NT2/D1 (cell line): ENCODE data around the gene PLA2R1.

Source experiments
- DNase-seq: peaks from one replicate; pipeline ENCODE4 v3.0.0-alpha.2; 2011; ENCODE audit warnings: low read depth, low spot score
- H3K27me3 ChIP-seq: 2 replicates; pipeline ENCODE4 v1.6.0; 2011; ENCODE audit warnings: mild to moderate bottlenecking; ENCODE audit not compliant: insufficient read length, insufficient read depth
- H3K36me3 ChIP-seq: 2 replicates; pipeline ENCODE4 v1.6.1; 2011; ENCODE audit warnings: mild to moderate bottlenecking, low read length, mixed read lengths; ENCODE audit not compliant: insufficient read depth, insufficient read length
- H3K4me1 ChIP-seq: 2 replicates; pipeline ENCODE4 v1.5.1; 2011; ENCODE audit not compliant: insufficient read depth, insufficient read length
- H3K4me3 ChIP-seq: 2 replicates; pipeline ENCODE4 v1.5.1; 2011; ENCODE audit warnings: low read depth; ENCODE audit not compliant: insufficient read length
- H3K9ac ChIP-seq: 2 replicates; pipeline ENCODE4 v1.6.0; 2011; ENCODE audit warnings: low read depth; ENCODE audit not compliant: insufficient read length
- H3K9me3 ChIP-seq: 2 replicates; pipeline ENCODE4 v1.5.1; 2011; ENCODE audit warnings: mild to moderate bottlenecking, low read length; ENCODE audit not compliant: insufficient read depth
- SUZ12 ChIP-seq: IDR thresholded peaks from 2 replicates; pipeline ENCODE4 v1.6.1; 2011; ENCODE audit not compliant: insufficient read length, insufficient read depth; ENCODE audit errors: extremely low read depth
- YY1 ChIP-seq: IDR thresholded peaks from 2 replicates; pipeline ENCODE4 v1.6.1; 2011; ENCODE audit not compliant: insufficient read length, insufficient read depth
- ZNF274 ChIP-seq: IDR thresholded peaks from 2 replicates; pipeline ENCODE4 v1.6.1; 2011; ENCODE audit warnings: mild to moderate bottlenecking, low read depth, low read length

The PLA2R1 gene

DNA sequence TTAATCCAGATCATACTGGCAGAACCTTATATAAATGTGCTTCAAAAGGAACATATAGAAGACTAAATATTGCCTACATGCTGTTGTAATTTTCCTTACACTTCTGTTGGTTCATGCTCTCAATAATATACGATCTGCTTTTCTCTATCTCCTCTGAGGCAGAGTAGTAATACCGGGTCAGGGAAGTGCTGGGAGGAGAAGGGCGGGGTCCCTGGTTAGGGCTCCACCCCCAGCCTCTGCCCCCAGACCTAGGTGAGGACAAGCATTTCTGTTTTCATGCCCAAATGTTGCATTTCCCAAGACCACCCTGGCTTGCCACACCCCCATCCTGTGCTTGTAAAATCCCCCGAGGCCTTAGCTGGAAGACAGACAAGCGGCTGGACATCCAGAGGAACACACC is 55.3 kb downstream of the PLA2R1 start:
- DNase-seq, result no peak
- no peaks in the 10 kb centered on the region for H3K9me3 ChIP-seq
- no peak overlapping the region for H3K9ac ChIP-seq
- TF ChIP-seq SUZ12, result no peak
- TF ChIP-seq YY1, result no peak
- TF ChIP-seq ZNF274, result no peak
- no peaks in the 10 kb centered on the region for H3K4me1 ChIP-seq
- no peak overlapping the region for H3K4me3 ChIP-seq
- H3K27me3 ChIP-seq, result no peaks in the 10 kb centered on the region
- H3K36me3 ChIP-seq, result no peaks in the 10 kb centered on the region

- Histone ChIP-seq H3K9me3 (no peaks in the 10 kb centered on the region), H3K27me3 (no peaks in the 10 kb centered on the region), H3K4me1 (no peaks in the 10 kb centered on the region), H3K9ac (no peak overlapping the region), H3K4me3 (no peak overlapping the region), H3K36me3 (no peaks in the 10 kb centered on the region)
- TF ChIP-seq ZNF274 (no peak), YY1 (no peak), SUZ12 (no peak)
- DNase-seq, result no peak
These were observed 55.9 kb downstream of the PLA2R1 start for GRCh38 chr2:160006475-160006874.

GRCh38 chr2:160005908-160006307 is 56.5 kb downstream of the PLA2R1 start:
- H3K9ac ChIP-seq, result no peak overlapping the region
- DNase-seq, result no peak
- no peaks in the 10 kb centered on the region for H3K36me3 ChIP-seq
- H3K9me3 ChIP-seq, result 0 out of 2 replicates have a peak, but pooled peaks cover 3% of the 10 kb centered on the region
- TF ChIP-seq ZNF274 (no peak), SUZ12 (no peak), YY1 (no peak)
- no peaks in the 10 kb centered on the region for H3K27me3 ChIP-seq
- no peak overlapping the region for H3K4me3 ChIP-seq
- H3K4me1 ChIP-seq, result no peaks in the 10 kb centered on the region

DNA sequence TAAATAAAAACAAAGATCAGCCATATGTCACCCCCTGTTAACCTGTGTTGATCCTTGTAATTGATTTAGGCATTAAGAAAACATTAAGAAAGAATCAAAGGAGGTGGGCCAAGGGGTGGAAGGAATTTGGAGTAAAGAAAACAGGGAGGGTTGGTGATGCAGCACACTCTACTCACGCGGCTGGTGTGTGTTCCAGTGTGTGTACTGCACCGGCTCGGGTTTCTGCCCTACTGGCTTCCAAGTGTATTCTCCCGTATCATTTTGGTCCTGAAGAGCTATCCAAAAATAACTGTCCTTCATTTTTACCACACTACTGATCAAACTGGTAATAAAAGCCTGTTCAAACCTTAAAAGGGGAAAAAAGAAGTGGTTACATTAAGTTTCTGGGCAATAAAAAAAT is 56.9 kb downstream of the PLA2R1 start:
- H3K9me3 ChIP-seq, result 0 out of 2 replicates have a peak, but pooled peaks cover 5% of the 10 kb centered on the region
- DNase-seq, result no peak
- H3K4me1 ChIP-seq, result no peaks in the 10 kb centered on the region
- H3K27me3 ChIP-seq, result no peaks in the 10 kb centered on the region
- no peak for TF ChIP-seq ZNF274
- no peaks in the 10 kb centered on the region for H3K36me3 ChIP-seq
- no peak overlapping the region for H3K9ac ChIP-seq
- no peak overlapping the region for H3K4me3 ChIP-seq

DNA sequence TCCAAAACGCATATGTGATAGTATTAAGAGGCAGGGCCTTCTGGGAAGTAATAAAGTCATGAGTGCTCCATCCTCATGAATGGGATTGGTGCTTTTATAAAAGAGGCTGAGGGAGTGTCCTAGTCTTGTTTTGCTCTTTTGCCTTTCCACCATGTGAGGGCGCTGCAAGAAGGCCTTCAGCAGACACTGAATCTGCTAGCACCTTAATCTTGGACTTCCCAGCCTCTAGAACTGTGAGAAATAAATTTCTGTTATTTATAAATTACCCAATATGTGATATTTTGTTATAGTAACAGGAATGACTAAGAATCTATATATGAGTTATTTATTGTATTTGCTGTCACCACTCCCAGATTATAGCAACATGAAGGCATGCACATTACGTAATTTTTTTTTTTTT is 63.5 kb downstream of the PLA2R1 start:
- no peak for TF ChIP-seq ZNF274
- TF ChIP-seq SUZ12, result no peak
- no peak for TF ChIP-seq YY1
- no peaks in the 10 kb centered on the region for H3K4me1 ChIP-seq
- no peak for DNase-seq
- no peak overlapping the region for H3K4me3 ChIP-seq
- no peaks in the 10 kb centered on the region for H3K27me3 ChIP-seq
- peaks cover 11% of the 10 kb centered on the region; the same call in 1 of the 2 replicates for H3K9me3 ChIP-seq
- no peaks in the 10 kb centered on the region for H3K36me3 ChIP-seq
- H3K9ac ChIP-seq, result no peak overlapping the region

DNA sequence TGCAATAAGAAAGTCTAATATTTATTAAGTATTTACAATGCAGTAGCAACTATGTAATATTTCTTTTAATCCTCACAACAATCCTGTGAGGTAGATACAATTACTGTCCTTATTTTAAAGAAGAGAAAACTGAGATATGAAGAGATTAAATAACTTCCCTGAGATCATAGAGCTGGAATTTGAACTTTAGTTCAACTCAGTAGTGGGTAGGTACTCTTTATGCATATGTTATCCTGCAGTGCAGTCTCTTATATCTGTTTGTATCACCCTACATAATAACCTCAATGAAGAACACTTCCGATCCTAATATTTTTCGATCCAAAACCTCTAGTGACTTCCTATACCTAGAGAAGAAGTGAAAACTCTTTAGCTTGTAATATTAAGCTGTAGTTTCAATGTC is 64.2 kb downstream of the PLA2R1 start:
- Histone ChIP-seq H3K27me3 (no peaks in the 10 kb centered on the region), H3K36me3 (no peaks in the 10 kb centered on the region), H3K4me3 (no peak overlapping the region), H3K9ac (no peak overlapping the region), H3K4me1 (no peaks in the 10 kb centered on the region), H3K9me3 (peaks cover 11% of the 10 kb centered on the region; the same call in 1 of the 2 replicates)
- DNase-seq, result no peak
- no peak for TF ChIP-seq YY1
- TF ChIP-seq SUZ12, result no peak
- no peak for TF ChIP-seq ZNF274

GRCh38 chr2:159996792-159997546 is 65.4 kb downstream of the PLA2R1 start:
- no peak for DNase-seq
- Histone ChIP-seq H3K4me3 (no peak overlapping the region), H3K36me3 (no peaks in the 10 kb centered on the region), H3K9ac (no peak overlapping the region), H3K4me1 (no peaks in the 10 kb centered on the region), H3K27me3 (no peaks in the 10 kb centered on the region), H3K9me3 (peaks cover 11% of the 10 kb centered on the region; the same call in 1 of the 2 replicates)
- no peak for TF ChIP-seq YY1
- no peak for TF ChIP-seq ZNF274
- no peak for TF ChIP-seq SUZ12

DNA sequence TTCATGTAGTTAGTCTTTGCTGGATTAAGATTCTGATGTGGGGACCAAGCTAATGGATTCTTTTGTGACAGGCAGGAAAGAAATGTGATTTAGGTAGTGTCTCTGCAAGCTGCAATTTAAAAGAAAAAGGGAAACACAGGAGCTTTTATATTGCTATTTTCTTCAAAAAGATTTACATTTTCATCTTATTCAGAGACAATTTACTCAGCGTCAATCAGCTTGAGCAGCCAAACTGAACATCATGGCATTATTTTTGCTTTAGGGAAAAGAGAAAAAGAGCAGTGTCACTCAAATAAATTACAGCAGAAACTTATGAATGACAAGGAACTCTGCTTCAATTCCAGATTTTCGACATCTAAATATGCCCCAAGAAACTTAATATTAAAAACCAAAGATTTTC is 67.4 kb downstream of the PLA2R1 start:
- Histone ChIP-seq H3K4me3 (no peak overlapping the region), H3K27me3 (no peaks in the 10 kb centered on the region), H3K9me3 (peaks cover 5% of the 10 kb centered on the region; the same call in 1 of the 2 replicates), H3K9ac (no peak overlapping the region), H3K36me3 (no peaks in the 10 kb centered on the region), H3K4me1 (no peaks in the 10 kb centered on the region)
- DNase-seq, result no peak
- TF ChIP-seq SUZ12 (no peak), YY1 (no peak)
